ENCODE measurements around the gene MTM1.

The MTM1 gene

GRCh38 chrX:150615356-150615755, 46.9 kb downstream of the MTM1 start:
- no peak for TF ChIP-seq CTCF (IDR thresholded peaks at IDR 0.05; ENCODE audit: low read depth, low read length)
- Histone ChIP-seq H3K27me3 (no peaks in the 10 kb centered on the region), H3K9me3 (no peaks in the 10 kb centered on the region), H3K4me1 (no peaks in the 10 kb centered on the region), H3K4me3 (ENCODE audit: low read depth, low read length) (no peak overlapping the region), H3K36me3 (no peaks in the 10 kb centered on the region)
- no peak for DNase-seq

- H3K4me1 ChIP-seq, result no peaks in the 10 kb centered on the region
- DNase-seq, result no peak
- no peaks in the 10 kb centered on the region for H3K27me3 ChIP-seq
- no peak overlapping the region for H3K4me3 ChIP-seq (ENCODE audit: low read depth, low read length)
- no peaks in the 10 kb centered on the region for H3K9me3 ChIP-seq
- TF ChIP-seq CTCF (IDR thresholded peaks at IDR 0.05; ENCODE audit: low read depth, low read length), result no peak
- H3K36me3 ChIP-seq, result no peaks in the 10 kb centered on the region
Observed at GRCh38 chrX:150616179-150616862, 47.9 kb downstream of the MTM1 start.

GRCh38 chrX:150616863-150617198, 48.4 kb downstream of the MTM1 start:
- no peak for TF ChIP-seq CTCF (IDR thresholded peaks at IDR 0.05; ENCODE audit: low read depth, low read length)
- no peaks in the 10 kb centered on the region for H3K36me3 ChIP-seq
- H3K27me3 ChIP-seq, result no peaks in the 10 kb centered on the region
- no peak for DNase-seq
- no peak overlapping the region for H3K4me3 ChIP-seq (ENCODE audit: low read depth, low read length)
- H3K4me1 ChIP-seq, result no peaks in the 10 kb centered on the region
- H3K9me3 ChIP-seq, result no peaks in the 10 kb centered on the region

GRCh38 chrX:150621652-150622051, 53.2 kb downstream of the MTM1 start:
- TF ChIP-seq CTCF (IDR thresholded peaks at IDR 0.05; ENCODE audit: low read depth, low read length), result no peak
- Histone ChIP-seq H3K4me3 (ENCODE audit: low read depth, low read length) (no peak overlapping the region), H3K27me3 (no peaks in the 10 kb centered on the region), H3K9me3 (no peaks in the 10 kb centered on the region), H3K4me1 (no peaks in the 10 kb centered on the region), H3K36me3 (no peaks in the 10 kb centered on the region)
- DNase-seq, result no peak

- Histone ChIP-seq H3K27me3 (no peaks in the 10 kb centered on the region), H3K9me3 (no peaks in the 10 kb centered on the region), H3K4me3 (ENCODE audit: low read depth, low read length) (no peak overlapping the region), H3K36me3 (no peaks in the 10 kb centered on the region), H3K4me1 (no peaks in the 10 kb centered on the region)
- no peak for TF ChIP-seq CTCF (IDR thresholded peaks at IDR 0.05; ENCODE audit: low read depth, low read length)
- no peak for DNase-seq
Observed at GRCh38 chrX:150623583-150623982, 55.2 kb downstream of the MTM1 start.

- Histone ChIP-seq H3K27me3 (no peaks in the 10 kb centered on the region), H3K4me1 (no peaks in the 10 kb centered on the region), H3K4me3 (ENCODE audit: low read depth, low read length) (no peak overlapping the region), H3K36me3 (no peaks in the 10 kb centered on the region), H3K9me3 (no peaks in the 10 kb centered on the region)
- TF ChIP-seq CTCF (IDR thresholded peaks at IDR 0.05; ENCODE audit: low read depth, low read length), result no peak
- no peak for DNase-seq
Observed at GRCh38 chrX:150625097-150625496, 56.7 kb downstream of the MTM1 start.
